Measurements from ENCODE around the gene FRMD4B.

The FRMD4B gene

GRCh38 chr3:69385723-69386555 is at the start of gene FRMD4B:
Gene FRMD4B, minus strand, starts transcription at chr3:69386088. Its CDS starts 99 bp downstream, at chr3:69385989.
- DNase-seq (ENCODE audit: low read depth): peak; percentile 42

- DNase-seq (ENCODE audit: low read depth): no peak
Measured at GRCh38 chr3:69433969-69434325, 48.1 kb upstream of the FRMD4B start.

- DNase-seq (ENCODE audit: low read depth): no peak
Measured at GRCh38 chr3:69433121-69433968, 47.5 kb upstream of the FRMD4B start.

- DNase-seq (ENCODE audit: low read depth): no peak
Measured at GRCh38 chr3:69428657-69429255, 42.9 kb upstream of the FRMD4B start.

- no peak for DNase-seq (ENCODE audit: low read depth)
Measured at GRCh38 chr3:69426967-69427304, 41.0 kb upstream of the FRMD4B start.

- no peak for DNase-seq (ENCODE audit: low read depth)
Measured at GRCh38 chr3:69426291-69426966, 40.5 kb upstream of the FRMD4B start.

GRCh38 chr3:69425249-69425648 is 39.4 kb upstream of the FRMD4B start:
- DNase-seq (ENCODE audit: low read depth): peak; percentile 16

GRCh38 chr3:69423463-69424155 is 37.7 kb upstream of the FRMD4B start:
- DNase-seq (ENCODE audit: low read depth): no peak

- DNase-seq (ENCODE audit: low read depth): peak; percentile 31
Measured at GRCh38 chr3:69422751-69423150, 36.9 kb upstream of the FRMD4B start.

- no peak for DNase-seq (ENCODE audit: low read depth)
Measured at GRCh38 chr3:69420781-69421520, 35.1 kb upstream of the FRMD4B start.

- peak; percentile 48 for DNase-seq (ENCODE audit: low read depth)
Measured at GRCh38 chr3:69419276-69419675, 33.4 kb upstream of the FRMD4B start.

- DNase-seq (ENCODE audit: low read depth): no peak
Measured at GRCh38 chr3:69417541-69418078, 31.7 kb upstream of the FRMD4B start.

GRCh38 chr3:69413551-69414207 is 27.8 kb upstream of the FRMD4B start:
- peak; percentile 16 for DNase-seq (ENCODE audit: low read depth)

- DNase-seq (ENCODE audit: low read depth): no peak
Measured at GRCh38 chr3:69411346-69411745, 25.5 kb upstream of the FRMD4B start.

- peak; percentile 63 for DNase-seq (ENCODE audit: low read depth)
Measured at GRCh38 chr3:69410301-69410700, 24.4 kb upstream of the FRMD4B start.

GRCh38 chr3:69409831-69410230 is 23.9 kb upstream of the FRMD4B start:
- DNase-seq (ENCODE audit: low read depth): no peak

GRCh38 chr3:69409011-69409410 is 23.1 kb upstream of the FRMD4B start:
- no peak for DNase-seq (ENCODE audit: low read depth)

GRCh38 chr3:69408542-69408941 is 22.7 kb upstream of the FRMD4B start:
- no peak for DNase-seq (ENCODE audit: low read depth)

GRCh38 chr3:69407908-69408307 is 22.0 kb upstream of the FRMD4B start:
- no peak for DNase-seq (ENCODE audit: low read depth)

- no peak for DNase-seq (ENCODE audit: low read depth)
Measured at GRCh38 chr3:69406163-69406562, 20.3 kb upstream of the FRMD4B start.
